ENCODE data around the gene ABHD15. TPM values are rescaled to one million over a fixed set of nuclear protein-coding genes. Genes with fewer than 3 reads are reported as not detected.

Gene ABHD15
- polyA plus RNA-seq, 1 donor from 2014 or later = 0.21 TPM

- Histone ChIP-seq H3K9me3 (ENCODE audit: low read length) (no peaks in the 10 kb centered on the region), H4K20me1 (ENCODE audit: insufficient read depth) (no peaks in the 10 kb centered on the region), H3K36me3 (ENCODE audit: insufficient read depth, low read length) (no peaks in the 10 kb centered on the region), H3K4me2 (ENCODE audit: low read length) (no peak overlapping the region), H3K27me3 (ENCODE audit: insufficient read depth, low read depth, low read length) (peaks cover 13% of the 10 kb centered on the region), H3K79me2 (replicated peaks; ENCODE audit: insufficient read depth, low read length) (no peaks in the 10 kb centered on the region), H3K4me3 (ENCODE audit: low read length) (no peak overlapping the region), H3F3A (ENCODE audit: insufficient read depth, low read length, poor library complexity, severe bottlenecking) (no peaks in the 10 kb centered on the region), H2AFZ (ENCODE audit: low read depth, low read length) (no peak overlapping the region), H3K9me2 (ENCODE audit: insufficient read depth, low read length) (no peaks in the 10 kb centered on the region), H3K9ac (ENCODE audit: low read length) (no peak overlapping the region), H3K27ac (ENCODE audit: low read length) (no peak overlapping the region)
- no peak for TF ChIP-seq REST (IDR thresholded peaks at IDR 0.05; ENCODE audit: borderline replicate concordance)
- TF ChIP-seq CTCF (IDR thresholded peaks at IDR 0.05; ENCODE audit: poor library complexity, severe bottlenecking) = no peak
- no peak for TF ChIP-seq SMC3 (conservative IDR thresholded peaks at IDR 0.05; ENCODE audit: poor library complexity)
- TF ChIP-seq MXI1 (conservative IDR thresholded peaks at IDR 0.05; ENCODE audit: poor library complexity, severe bottlenecking) = no peak
- TF ChIP-seq TAF1 (IDR thresholded peaks at IDR 0.05; ENCODE audit: low read depth) = no peak
Measured at GRCh38 chr17:29571883-29572681, 5.2 kb upstream of the ABHD15 start.

- no peak overlapping the region for H3K4me2 ChIP-seq (ENCODE audit: low read length)
- no peaks in the 10 kb centered on the region for H3K36me3 ChIP-seq (ENCODE audit: insufficient read depth, low read length)
- no peaks in the 10 kb centered on the region for H3K79me2 ChIP-seq (replicated peaks; ENCODE audit: insufficient read depth, low read length)
- no peaks in the 10 kb centered on the region for H3F3A ChIP-seq (ENCODE audit: insufficient read depth, low read length, poor library complexity, severe bottlenecking)
- H3K27ac ChIP-seq (ENCODE audit: low read length) = no peak overlapping the region
- no peaks in the 10 kb centered on the region for H3K9me2 ChIP-seq (ENCODE audit: insufficient read depth, low read length)
- peaks cover 17% of the 10 kb centered on the region for H3K27me3 ChIP-seq (ENCODE audit: insufficient read depth, low read depth, low read length)
- H3K4me3 ChIP-seq (ENCODE audit: low read length) = no peak overlapping the region
- no peak for TF ChIP-seq SMC3 (conservative IDR thresholded peaks at IDR 0.05; ENCODE audit: poor library complexity)
- no peak for TF ChIP-seq RAD21 (conservative IDR thresholded peaks at IDR 0.05)
- no peak for TF ChIP-seq TAF1 (IDR thresholded peaks at IDR 0.05; ENCODE audit: low read depth)
- TF ChIP-seq POLR2AphosphoS5 (IDR thresholded peaks at IDR 0.05) = no peak
- no peak for TF ChIP-seq EP300 (conservative IDR thresholded peaks at IDR 0.05; ENCODE audit: poor library complexity, severe bottlenecking)
- no peak for TF ChIP-seq REST (IDR thresholded peaks at IDR 0.05; ENCODE audit: borderline replicate concordance)
- no peak for TF ChIP-seq EZH2 (IDR thresholded peaks at IDR 0.05; ENCODE audit: borderline replicate concordance, insufficient read depth, low read length, poor library complexity, severe bottlenecking)
- TF ChIP-seq CTCF (IDR thresholded peaks at IDR 0.05; ENCODE audit: poor library complexity, severe bottlenecking) = no peak
- no peak for TF ChIP-seq MXI1 (conservative IDR thresholded peaks at IDR 0.05; ENCODE audit: poor library complexity, severe bottlenecking)
- H3K9me3 ChIP-seq (ENCODE audit: low read length) = no peaks in the 10 kb centered on the region
- H3K9ac ChIP-seq (ENCODE audit: low read length) = no peak overlapping the region
- H2AFZ ChIP-seq (ENCODE audit: low read depth, low read length) = no peak overlapping the region
- no peaks in the 10 kb centered on the region for H4K20me1 ChIP-seq (ENCODE audit: insufficient read depth)
Measured at GRCh38 chr17:29571486-29571882, 4.6 kb upstream of the ABHD15 start.
